Upper lobe of right lung (tissue), 1 donor: ENCODE measurements around the gene THRAP3. TPM values are rescaled to one million over a fixed set of nuclear protein-coding genes. Genes with fewer than 3 reads are reported as not detected.

Source experiments
- ATAC-seq: fragments of 200-7000 bp; cut with Tn5 transposase; one replicate; pipeline ENCODE4 v1.9.1; 2020; ENCODE audit warnings: mild to moderate bottlenecking, moderate library complexity
- DNase-seq: peaks from one replicate; pipeline ENCODE4 v3.0.0-alpha.2; 2020
- H3K27ac ChIP-seq: fragments of 200-600 bp; one replicate; pipeline ENCODE4 v1.8.0; 2022
- H3K27me3 ChIP-seq: fragments of 200-600 bp; one replicate; pipeline ENCODE4 v1.8.0; 2022; ENCODE audit warnings: mild to moderate bottlenecking
- H3K36me3 ChIP-seq: fragments of 200-600 bp; one replicate; pipeline ENCODE4 v1.8.0; 2022
- H3K4me1 ChIP-seq: fragments of 200-600 bp; one replicate; pipeline ENCODE4 v1.8.0; 2022
- H3K4me3 ChIP-seq: fragments of 200-600 bp; one replicate; pipeline ENCODE4 v1.8.0; 2022; ENCODE audit warnings: mild to moderate bottlenecking
- H3K9me3 ChIP-seq: fragments of 200-600 bp; one replicate; pipeline ENCODE4 v1.8.0; 2022
- intact Hi-C: fragments of 100-400 bp; cut with DNase I; formaldehyde crosslinking; loops from one replicate; pipeline ENCODE4 v1.11.0; 2022
- total RNA-seq: library from RNA; stranded (reverse); fragmentation: NEBNext Ultra II Directional; extraction: Animal tissue kit (Norgen Biotek cat#: 25700); gene quantifications from one replicate; pipeline ENCODE4 v1.2.1, GENCODE V29; 2021
- TF ChIP-seq, protein P1 (sequence below): fragments of 200-600 bp; IDR thresholded peaks from one replicate; pipeline ENCODE4 v1.8.0; 2022; ENCODE audit warnings: antibody characterized with exemption
- donor health status: DM: no; HTN: yes; CAD: no; lungs with severe emphysema.

Gene THRAP3
- total RNA-seq, 1 donor from 2014 or later = 88.6 TPM

DNA sequence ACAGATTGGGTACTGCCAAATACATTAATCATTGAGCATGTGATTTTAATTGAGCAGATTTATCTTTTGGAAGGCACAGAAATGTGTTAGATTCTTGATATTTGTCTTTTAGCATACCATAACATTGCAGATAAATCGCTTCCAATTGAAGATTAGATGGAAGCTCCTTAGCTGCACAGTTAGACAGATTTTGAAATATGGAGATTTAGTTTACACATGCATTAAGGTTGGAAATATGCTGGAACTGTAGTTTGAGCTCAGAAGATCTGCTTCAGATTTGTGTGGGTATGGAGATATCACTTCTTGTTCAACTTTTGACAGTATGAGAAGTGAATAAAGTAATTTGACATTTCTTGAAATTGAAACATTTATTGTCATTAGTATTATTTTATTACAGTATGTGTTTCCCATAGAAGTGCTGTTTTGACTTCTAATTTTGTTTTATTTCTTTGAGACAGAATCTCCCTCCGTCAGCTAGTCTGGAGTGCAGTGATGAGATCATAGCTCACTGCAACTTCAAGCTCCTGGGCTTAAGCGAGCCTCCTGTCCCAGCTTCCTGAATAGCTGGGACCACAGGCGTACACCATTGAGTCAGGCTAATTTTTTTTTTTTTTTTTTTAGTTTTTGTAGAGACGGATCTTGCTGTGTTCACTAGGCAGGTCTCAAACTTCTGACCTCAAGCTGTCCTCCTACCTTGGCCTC is 29.1 kb downstream of the THRAP3 start:
- ATAC-seq = no peak
- Histone ChIP-seq H3K4me1 (peaks cover 42% of the 10 kb centered on the region), H3K27me3 (no peaks in the 10 kb centered on the region), H3K4me3 (no peak overlapping the region), H3K27ac (no peak overlapping the region), H3K9me3 (no peaks in the 10 kb centered on the region), H3K36me3 (no peaks in the 10 kb centered on the region)
- DNase-seq = no peak
- TF ChIP-seq, protein P1, sequence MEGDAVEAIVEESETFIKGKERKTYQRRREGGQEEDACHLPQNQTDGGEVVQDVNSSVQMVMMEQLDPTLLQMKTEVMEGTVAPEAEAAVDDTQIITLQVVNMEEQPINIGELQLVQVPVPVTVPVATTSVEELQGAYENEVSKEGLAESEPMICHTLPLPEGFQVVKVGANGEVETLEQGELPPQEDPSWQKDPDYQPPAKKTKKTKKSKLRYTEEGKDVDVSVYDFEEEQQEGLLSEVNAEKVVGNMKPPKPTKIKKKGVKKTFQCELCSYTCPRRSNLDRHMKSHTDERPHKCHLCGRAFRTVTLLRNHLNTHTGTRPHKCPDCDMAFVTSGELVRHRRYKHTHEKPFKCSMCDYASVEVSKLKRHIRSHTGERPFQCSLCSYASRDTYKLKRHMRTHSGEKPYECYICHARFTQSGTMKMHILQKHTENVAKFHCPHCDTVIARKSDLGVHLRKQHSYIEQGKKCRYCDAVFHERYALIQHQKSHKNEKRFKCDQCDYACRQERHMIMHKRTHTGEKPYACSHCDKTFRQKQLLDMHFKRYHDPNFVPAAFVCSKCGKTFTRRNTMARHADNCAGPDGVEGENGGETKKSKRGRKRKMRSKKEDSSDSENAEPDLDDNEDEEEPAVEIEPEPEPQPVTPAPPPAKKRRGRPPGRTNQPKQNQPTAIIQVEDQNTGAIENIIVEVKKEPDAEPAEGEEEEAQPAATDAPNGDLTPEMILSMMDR = no peak
- intact Hi-C loops = no loop called here

DNA sequence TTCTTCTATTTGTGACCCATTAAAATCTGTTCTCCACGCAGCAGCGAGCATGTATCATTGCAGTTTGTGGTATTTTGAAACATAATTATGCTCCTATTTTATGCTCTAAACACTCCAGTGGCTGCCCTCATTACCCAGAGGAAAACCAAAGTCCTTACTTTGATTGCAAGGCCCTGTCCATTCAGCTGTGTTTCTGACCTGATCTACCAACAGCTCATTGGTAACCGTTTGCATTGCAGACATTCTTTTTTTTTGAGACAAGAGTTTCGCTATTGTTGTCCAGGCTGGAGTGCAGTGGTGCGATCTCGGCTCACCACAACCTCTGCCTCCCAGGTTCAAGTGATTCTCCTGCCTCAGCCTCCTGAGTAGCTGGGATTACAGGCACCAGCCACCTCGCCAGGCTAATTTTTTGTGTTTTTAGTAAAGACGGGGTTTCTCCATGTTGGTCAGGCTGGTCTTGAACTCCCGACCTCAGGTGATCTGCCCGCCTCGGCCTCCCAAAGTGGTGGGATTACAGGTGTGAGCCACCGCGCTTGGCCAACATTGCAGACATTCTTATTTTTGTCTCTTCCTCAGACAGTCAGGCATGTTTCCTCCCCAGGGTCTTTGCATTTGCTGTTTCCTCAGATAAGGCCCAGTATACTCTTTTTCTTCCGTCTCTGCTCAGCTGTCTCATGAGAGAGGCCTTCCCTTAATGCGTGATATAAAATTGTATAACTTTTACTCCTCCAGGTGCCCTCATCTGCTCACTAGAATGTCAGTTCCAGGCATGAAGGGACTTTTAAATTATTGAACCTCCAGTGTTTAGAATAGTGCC is 32.5 kb downstream of the THRAP3 start:
- peaks cover 30% of the 10 kb centered on the region for H3K4me1 ChIP-seq
- no peak overlapping the region for H3K27ac ChIP-seq
- ATAC-seq (no peak), DNase-seq (no peak)
- TF ChIP-seq, protein P1 = no peak
- H3K9me3 ChIP-seq = no peaks in the 10 kb centered on the region
- H3K4me3 ChIP-seq = no peak overlapping the region
- intact Hi-C loops = no loop called here
- H3K27me3 ChIP-seq = no peaks in the 10 kb centered on the region
- H3K36me3 ChIP-seq = peaks cover 29% of the 10 kb centered on the region

DNA sequence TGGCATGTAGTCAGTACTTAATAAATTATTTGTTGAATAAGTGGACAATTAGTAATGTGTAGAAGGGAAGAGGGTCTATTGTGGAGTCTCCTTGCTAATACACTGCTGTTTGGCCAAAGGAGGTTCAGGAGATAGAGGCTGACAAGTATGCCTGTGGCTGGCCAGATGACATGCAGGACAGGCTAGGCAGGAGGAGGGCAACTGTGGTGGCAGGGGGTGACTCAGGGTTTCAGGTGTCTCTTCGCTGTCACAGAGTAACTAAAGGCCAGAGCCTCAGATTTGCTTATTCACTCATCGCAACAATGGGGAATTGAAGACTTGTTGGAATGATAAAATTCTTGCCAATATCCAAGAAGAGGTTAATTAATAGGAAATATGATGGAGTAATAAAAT is 33.1 kb downstream of the THRAP3 start:
- DNase-seq (no peak), ATAC-seq (no peak)
- TF ChIP-seq, protein P1 = no peak
- H3K27ac ChIP-seq = no peak overlapping the region
- intact Hi-C loops = no loop called here
- peaks cover 24% of the 10 kb centered on the region for H3K4me1 ChIP-seq
- no peak overlapping the region for H3K4me3 ChIP-seq
- H3K9me3 ChIP-seq = no peaks in the 10 kb centered on the region
- H3K27me3 ChIP-seq = no peaks in the 10 kb centered on the region
- peaks cover 35% of the 10 kb centered on the region for H3K36me3 ChIP-seq

DNA sequence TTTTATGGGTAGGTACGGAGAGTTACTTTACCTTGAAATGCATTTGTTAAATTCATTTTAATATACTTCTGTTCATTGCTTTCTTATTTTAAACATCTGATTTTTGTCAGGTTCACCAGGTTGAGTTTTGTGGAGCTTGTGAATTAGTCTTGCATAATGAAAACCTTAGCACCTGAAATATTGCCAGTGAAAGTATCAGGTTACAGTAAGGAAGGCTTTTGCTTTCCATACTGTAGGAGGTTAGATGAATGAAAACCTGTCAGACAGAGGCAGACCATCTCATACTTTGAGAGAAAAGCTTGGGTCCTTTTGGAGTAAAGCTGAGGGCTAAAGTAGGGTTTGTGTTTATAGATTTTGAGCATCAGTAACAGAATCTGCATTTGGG is 34.7 kb downstream of the THRAP3 start:
- no peak for ATAC-seq
- H3K36me3 ChIP-seq = peaks cover 45% of the 10 kb centered on the region
- no peak overlapping the region for H3K27ac ChIP-seq
- no peaks in the 10 kb centered on the region for H3K27me3 ChIP-seq
- no peaks in the 10 kb centered on the region for H3K9me3 ChIP-seq
- TF ChIP-seq, protein P1 = no peak
- no peak overlapping the region for H3K4me3 ChIP-seq
- H3K4me1 ChIP-seq = peaks cover 14% of the 10 kb centered on the region
- intact Hi-C loops = no loop called here
- no peak for DNase-seq

DNA sequence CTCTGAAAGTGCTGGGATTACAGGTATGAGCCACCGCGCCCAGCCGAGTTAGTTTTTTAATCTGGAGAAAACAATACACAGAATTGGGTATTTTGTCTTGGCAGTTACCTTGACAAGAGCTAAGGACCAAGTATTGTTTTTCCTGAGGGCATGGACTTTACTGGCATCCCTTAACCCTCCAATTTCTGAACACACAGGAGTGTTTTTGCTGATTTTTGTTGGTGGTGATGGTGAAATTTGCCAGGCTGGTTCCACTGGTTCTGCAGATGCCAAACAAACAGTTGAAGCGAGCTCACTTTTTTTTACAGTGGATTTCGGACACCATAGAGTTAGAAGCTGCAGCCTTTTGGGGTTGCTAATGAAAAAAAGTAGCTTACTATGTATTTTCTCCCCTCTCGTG is 44.7 kb downstream of the THRAP3 start:
- no peak for DNase-seq
- intact Hi-C loops = no loop called here
- ATAC-seq = no peak
- no peak overlapping the region for H3K27ac ChIP-seq
- peaks cover 7% of the 10 kb centered on the region for H3K4me1 ChIP-seq
- no peak overlapping the region for H3K4me3 ChIP-seq
- H3K36me3 ChIP-seq = peaks cover 54% of the 10 kb centered on the region
- H3K9me3 ChIP-seq = no peaks in the 10 kb centered on the region
- no peaks in the 10 kb centered on the region for H3K27me3 ChIP-seq
- TF ChIP-seq, protein P1 = no peak
